ENCODE measurements around the gene PTPRM.

DNA sequence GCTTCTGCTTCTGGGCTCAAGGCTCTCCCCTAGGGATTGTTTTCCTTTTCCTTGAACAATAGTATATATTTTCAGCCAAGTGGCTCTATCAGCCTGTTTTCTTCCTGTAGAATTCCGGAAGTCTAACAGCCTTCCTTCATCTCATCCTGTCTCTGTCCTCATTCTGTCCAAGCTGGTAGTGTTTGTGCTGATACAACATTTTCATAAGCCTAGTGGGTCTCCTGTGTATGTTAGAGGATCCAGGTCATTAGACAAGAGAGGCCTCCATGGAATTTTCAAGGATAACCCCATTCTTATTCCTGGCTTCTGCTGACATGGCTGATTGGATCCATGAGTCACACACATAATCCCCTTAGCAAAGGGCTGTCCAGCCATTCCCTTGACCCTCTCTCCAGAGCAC lies 467.6 kb downstream of the PTPRM start:
- no peak for TF ChIP-seq EZH2phosphoT487 (IDR thresholded peaks at IDR 0.05; ENCODE audit: low read length)
- TF ChIP-seq, protein P1, sequence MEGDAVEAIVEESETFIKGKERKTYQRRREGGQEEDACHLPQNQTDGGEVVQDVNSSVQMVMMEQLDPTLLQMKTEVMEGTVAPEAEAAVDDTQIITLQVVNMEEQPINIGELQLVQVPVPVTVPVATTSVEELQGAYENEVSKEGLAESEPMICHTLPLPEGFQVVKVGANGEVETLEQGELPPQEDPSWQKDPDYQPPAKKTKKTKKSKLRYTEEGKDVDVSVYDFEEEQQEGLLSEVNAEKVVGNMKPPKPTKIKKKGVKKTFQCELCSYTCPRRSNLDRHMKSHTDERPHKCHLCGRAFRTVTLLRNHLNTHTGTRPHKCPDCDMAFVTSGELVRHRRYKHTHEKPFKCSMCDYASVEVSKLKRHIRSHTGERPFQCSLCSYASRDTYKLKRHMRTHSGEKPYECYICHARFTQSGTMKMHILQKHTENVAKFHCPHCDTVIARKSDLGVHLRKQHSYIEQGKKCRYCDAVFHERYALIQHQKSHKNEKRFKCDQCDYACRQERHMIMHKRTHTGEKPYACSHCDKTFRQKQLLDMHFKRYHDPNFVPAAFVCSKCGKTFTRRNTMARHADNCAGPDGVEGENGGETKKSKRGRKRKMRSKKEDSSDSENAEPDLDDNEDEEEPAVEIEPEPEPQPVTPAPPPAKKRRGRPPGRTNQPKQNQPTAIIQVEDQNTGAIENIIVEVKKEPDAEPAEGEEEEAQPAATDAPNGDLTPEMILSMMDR (IDR thresholded peaks at IDR 0.05; ENCODE audit: low read length): no peak
